Lung (tissue), 12 donors: ENCODE measurements around the gene DAG1. TPM values are rescaled to one million over a fixed set of nuclear protein-coding genes. Genes with fewer than 3 reads are reported as not detected.

ENCODE experiments used
- ATAC-seq: fragments of 200-7000 bp; cut with Tn5 transposase; one replicate; pipeline ENCODE4 v1.9.1; 2020; ENCODE audit warnings: moderate number of reproducible peaks; ENCODE audit not compliant: insufficient read depth, low FRiP score
- DNase-seq, 3 donors: peaks; one replicate each; pipeline ENCODE4 v3.0.0-alpha.2; 2013 to 2017
- H3K27ac ChIP-seq, 2 donors: one replicate each; pipeline ENCODE4 v1.5.1; 2013; ENCODE audit warnings: mild to moderate bottlenecking in 2 of 2, moderate library complexity in 2 of 2, control low read depth in 1 of 2, inconsistent platforms in 1 of 2, low read depth in 1 of 2, low read length in 1 of 2
- H3K27me3 ChIP-seq, 3 donors: one replicate each; pipeline ENCODE4 v1.5.1; 2013; ENCODE audit warnings: low read length in 2 of 3; ENCODE audit not compliant: control insufficient read depth in 3 of 3, insufficient read depth in 3 of 3
- H3K36me3 ChIP-seq, 4 donors: one replicate each; pipeline ENCODE4 v1.5.1; 2013; ENCODE audit warnings: low read length in 4 of 4, mild to moderate bottlenecking in 1 of 4, moderate library complexity in 1 of 4; ENCODE audit not compliant: control insufficient read depth in 4 of 4, insufficient read depth in 4 of 4
- H3K4me1 ChIP-seq, 5 donors: one replicate each; pipeline ENCODE4 v1.5.1; 2013; ENCODE audit warnings: low read length in 5 of 5, mild to moderate bottlenecking in 2 of 5, moderate library complexity in 1 of 5; ENCODE audit not compliant: control insufficient read depth in 5 of 5, insufficient read depth in 5 of 5
- H3K4me3 ChIP-seq: one replicate; pipeline ENCODE4 v1.5.1; 2013; ENCODE audit warnings: mild to moderate bottlenecking, control low read depth, moderate library complexity
- H3K9ac ChIP-seq, 2 donors: one replicate each; pipeline ENCODE4 v1.5.1; 2013; ENCODE audit warnings: low read length in 2 of 2, control low read depth in 1 of 2; ENCODE audit not compliant: insufficient read depth in 1 of 2
- H3K9me3 ChIP-seq, 4 donors: one replicate each; pipeline ENCODE4 v1.5.1; 2013; ENCODE audit warnings: low read length in 3 of 4, mild to moderate bottlenecking in 1 of 4, moderate library complexity in 1 of 4; ENCODE audit not compliant: control insufficient read depth in 4 of 4, insufficient read depth in 3 of 4
- CTCF ChIP-seq: IDR thresholded peaks from 2 replicates; pipeline ENCODE4 v1.5.1; 2012; ENCODE audit warnings: mild to moderate bottlenecking; ENCODE audit errors: control extremely low read depth, extremely low read depth
- WGBS, 2 donors: extraction: QIAGEN DNeasy Blood & Tissue Kit; methylation state at CpG; one replicate each; pipeline ENCODE4 v1.1.7; 2013; 5-methylcytosine and 5-hydroxymethylcytosine counted together
- polyA plus RNA-seq, 2 donors: library from polyadenylated mRNA; stranded (reverse); fragments of 200-250 nt; gene quantifications; one replicate each; pipeline ENCODE4 v1.2.1, GENCODE V29; 2013
- total RNA-seq, 2 donors: library from RNA; depleted of rRNA in 1 of 2; stranded (reverse); fragments of >200 nt in 1 of 2; gene quantifications; one replicate each; pipeline ENCODE4 v1.2.1, GENCODE V29; 2014 to 2021
- donor health status: control.
- donor health status: control.
- donor health status: Bipolar disorder and iron deficiency.
- donor health status: healthy.
- donor health status: DM: yes; HTN: yes; CAD: no.

DAG1 gene
- total and polyA plus RNA-seq, 4 donors, result 18.2 to 100 (median 38.0) TPM

GRCh38 chr3:49470714-49471420, 800 bp downstream of the DAG1 start:
- peak overlapping the region; percentile 95 for H3K27ac ChIP-seq
- H3K9me3 ChIP-seq, result no peaks in the 10 kb centered on the region
- no peak for TF ChIP-seq CTCF
- H3K4me3 ChIP-seq, result peak overlapping the region; percentile 66
- 4 to 5% methylated on average over 23 of the region's 23 CpGs for WGBS, 2 donors
- no peaks in the 10 kb centered on the region for H3K27me3 ChIP-seq
- peak overlapping the region; percentile 77 to 97 for H3K9ac ChIP-seq
- H3K36me3 ChIP-seq, result no peaks in the 10 kb centered on the region
- no peak for DNase-seq
- H3K4me1 ChIP-seq, result peaks cover 3 to 24% (median 11%) of the 10 kb centered on the region in 5 donors
- ATAC-seq, result no peak

- Histone ChIP-seq H3K4me1 (peaks cover 3 to 24% (median 11%) of the 10 kb centered on the region in 5 donors), H3K9me3 (no peaks in the 10 kb centered on the region), H3K36me3 (peaks cover 0 to 2% (median 0%) of the 10 kb centered on the region in 4 donors), H3K9ac (peak overlapping the region; percentile 77 to 97), H3K4me3 (no peak overlapping the region), H3K27ac (peak overlapping the region in 1 of 2 donors; percentile 20), H3K27me3 (no peaks in the 10 kb centered on the region)
- no peak for TF ChIP-seq CTCF
- WGBS, 2 donors, result 83 to 86% methylated on average over 6 of the region's 6 CpGs
- DNase-seq (no peak), ATAC-seq (no peak)
These were observed 1.9 kb downstream of the DAG1 start for GRCh38 chr3:49471856-49472495.

GRCh38 chr3:49476563-49476962, 6.5 kb downstream of the DAG1 start:
- H3K27ac ChIP-seq, result no peak overlapping the region
- ATAC-seq (peak; percentile 19), DNase-seq (no peak)
- H3K4me1 ChIP-seq, result peaks cover 0 to 6% (median 4%) of the 10 kb centered on the region in 5 donors
- peaks cover 0 to 10% (median 0%) of the 10 kb centered on the region in 4 donors for H3K36me3 ChIP-seq
- no peak overlapping the region for H3K4me3 ChIP-seq
- no peak for TF ChIP-seq CTCF
- no peaks in the 10 kb centered on the region for H3K9me3 ChIP-seq
- 14 to 64% methylated on average over 1 of the region's 1 CpG for WGBS, 2 donors
- H3K9ac ChIP-seq, result no peak overlapping the region
- no peaks in the 10 kb centered on the region for H3K27me3 ChIP-seq
